Measurements from ENCODE around the gene FOXO6.

Gene FOXO6

GRCh38 chr1:41430582-41430981 is 69.3 kb downstream of the FOXO6 start:
- TF ChIP-seq OSR1 (CRISPR knock-in tag; IDR thresholded peaks at IDR 0.05) (no peak), ZFP3 (CRISPR knock-in tag; IDR thresholded peaks at IDR 0.05) (no peak), RARB (CRISPR knock-in tag; IDR thresholded peaks at IDR 0.05) (no peak), ZC3H10 (CRISPR knock-in tag; IDR thresholded peaks at IDR 0.05) (no peak), ISL1 (CRISPR knock-in tag; IDR thresholded peaks at IDR 0.05) (no peak), ZFP30 (CRISPR knock-in tag; IDR thresholded peaks at IDR 0.05) (no peak), TCF4 (CRISPR knock-in tag; IDR thresholded peaks at IDR 0.05; ENCODE audit: borderline replicate concordance) (no peak), ESRRG (CRISPR knock-in tag; IDR thresholded peaks at IDR 0.05) (no peak), GLIS3 (CRISPR knock-in tag; IDR thresholded peaks at IDR 0.05) (no peak), ZNF565 (CRISPR knock-in tag; conservative IDR thresholded peaks at IDR 0.05; ENCODE audit: low read depth) (no peak), PPARA (CRISPR knock-in tag; IDR thresholded peaks at IDR 0.05; ENCODE audit: borderline replicate concordance) (no peak)
- TF ChIP-seq, protein P1, sequence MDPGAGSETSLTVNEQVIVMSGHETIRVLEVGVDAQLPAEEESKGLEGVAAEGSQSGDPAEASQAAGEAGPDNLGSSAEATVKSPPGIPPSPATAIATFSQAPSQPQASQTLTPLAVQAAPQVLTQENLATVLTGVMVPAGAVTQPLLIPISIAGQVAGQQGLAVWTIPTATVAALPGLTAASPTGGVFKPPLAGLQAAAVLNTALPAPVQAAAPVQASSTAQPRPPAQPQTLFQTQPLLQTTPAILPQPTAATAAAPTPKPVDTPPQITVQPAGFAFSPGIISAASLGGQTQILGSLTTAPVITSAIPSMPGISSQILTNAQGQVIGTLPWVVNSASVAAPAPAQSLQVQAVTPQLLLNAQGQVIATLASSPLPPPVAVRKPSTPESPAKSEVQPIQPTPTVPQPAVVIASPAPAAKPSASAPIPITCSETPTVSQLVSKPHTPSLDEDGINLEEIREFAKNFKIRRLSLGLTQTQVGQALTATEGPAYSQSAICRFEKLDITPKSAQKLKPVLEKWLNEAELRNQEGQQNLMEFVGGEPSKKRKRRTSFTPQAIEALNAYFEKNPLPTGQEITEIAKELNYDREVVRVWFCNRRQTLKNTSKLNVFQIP (CRISPR knock-in tag; IDR thresholded peaks at IDR 0.05; ENCODE audit: borderline replicate concordance, low read depth) = no peak
- no peak for ATAC-seq

DNA sequence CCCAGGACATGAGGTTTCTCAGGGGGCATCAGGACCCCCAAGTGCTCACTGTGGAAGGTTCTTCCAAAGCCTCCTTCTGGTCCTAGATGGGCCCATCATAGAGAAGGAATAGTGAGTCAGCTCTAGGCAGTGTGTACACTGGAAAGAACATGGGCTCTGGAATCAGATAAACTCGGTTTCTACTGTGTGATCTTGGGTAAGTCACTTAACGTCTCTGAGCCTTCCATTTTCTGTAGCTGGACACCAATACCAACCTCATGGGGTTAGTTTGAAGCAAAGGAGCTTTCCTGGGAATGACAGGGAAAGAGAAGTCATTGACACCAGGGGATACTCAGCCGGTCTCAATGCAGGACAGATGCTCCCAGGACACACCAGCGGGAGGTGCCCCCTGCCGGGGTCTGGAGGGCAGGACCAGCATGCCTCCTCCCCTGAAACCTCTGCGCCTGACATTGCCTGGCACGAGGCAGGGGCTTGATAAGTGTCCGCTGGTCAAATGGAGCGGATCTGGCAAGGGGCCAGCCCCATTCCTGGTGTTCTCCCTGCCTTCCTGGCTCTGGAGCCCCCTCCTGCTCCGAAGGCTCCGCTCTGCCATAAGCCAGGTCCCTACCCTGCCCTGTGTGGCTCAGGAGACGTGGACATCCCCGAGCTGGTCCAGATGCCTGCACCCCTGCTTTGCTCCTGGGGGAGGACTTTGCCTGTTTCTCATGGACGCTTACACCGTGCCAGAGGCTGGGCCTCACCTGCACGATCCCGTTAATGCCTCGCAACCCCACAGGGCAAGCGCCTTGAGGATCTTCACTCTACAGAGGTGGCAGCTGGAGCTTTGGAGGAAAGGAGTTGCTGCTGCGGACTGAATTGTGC is 70.5 kb downstream of the FOXO6 start:
- no peak for ATAC-seq
- TF ChIP-seq TSHZ2 (CRISPR knock-in tag; IDR thresholded peaks at IDR 0.05) (0 out of 2 replicates have a peak, but pooled peaks have one; percentile 20), RARB (CRISPR knock-in tag; IDR thresholded peaks at IDR 0.05) (no peak)
